ENCODE measurements around the gene MCM7. TPM values are rescaled to one million over a fixed set of nuclear protein-coding genes. Genes with fewer than 3 reads are reported as not detected.

MCM7 gene
- total RNA-seq, 1 donor from 2014 or later, result 212 TPM

DNA sequence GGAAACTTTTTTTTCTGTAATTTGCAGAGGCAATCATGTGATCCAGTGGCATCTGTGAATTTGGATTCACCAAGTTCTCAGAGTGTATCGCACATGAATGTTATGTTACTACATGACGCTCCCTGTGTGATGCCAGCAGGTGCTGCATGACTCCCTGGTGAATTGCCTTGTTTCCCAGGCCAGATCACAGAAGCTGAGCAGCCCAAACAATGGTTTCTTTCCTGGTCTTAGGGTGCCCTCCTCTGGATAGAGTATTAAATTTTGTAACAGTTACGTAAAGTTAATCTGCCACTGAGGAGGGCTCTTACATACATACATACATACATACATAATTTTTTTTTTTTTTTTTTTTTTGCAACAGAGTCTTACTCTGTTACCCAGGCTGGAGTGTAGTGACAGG lies 48.0 kb downstream of the MCM7 start:
- H3K36me3 Mint-ChIP-seq (ENCODE audit: insufficient read depth), result peaks cover 6% of the 10 kb centered on the region
- H3K4me1 Mint-ChIP-seq (ENCODE audit: low read depth), result peaks cover 14% of the 10 kb centered on the region
- H3K4me3 Mint-ChIP-seq (ENCODE audit: low read depth), result no peak overlapping the region
- H3K27ac Mint-ChIP-seq, result no peak overlapping the region
- H3K27me3 Mint-ChIP-seq, result no peaks in the 10 kb centered on the region
- no peaks in the 10 kb centered on the region for H3K9me3 Mint-ChIP-seq (ENCODE audit: low read depth)
- TF ChIP-seq CTCF (IDR thresholded peaks at IDR 0.05; ENCODE audit: unreplicated experiment), result peak; percentile 49
- no peak for DNase-seq (ENCODE audit: low spot score, unreplicated experiment)

DNA sequence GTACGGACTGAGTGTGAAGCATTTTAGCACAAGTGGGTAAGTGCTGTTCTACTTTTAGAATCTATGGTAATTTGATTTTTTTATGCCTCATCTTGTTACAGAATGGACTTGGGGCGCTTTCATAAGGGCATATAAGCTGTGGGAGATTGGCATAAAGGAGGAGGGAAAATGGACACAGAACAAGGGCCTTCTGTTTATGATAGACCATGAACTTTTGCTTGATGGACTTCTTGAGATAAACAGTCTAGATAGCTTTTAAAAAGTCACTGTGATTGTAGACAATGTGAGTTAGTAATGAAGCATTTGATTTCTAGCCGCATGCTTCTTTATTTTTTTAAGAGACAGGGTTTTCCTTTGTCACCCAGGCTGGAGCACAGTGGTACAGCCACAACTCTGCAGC lies 49.6 kb downstream of the MCM7 start:
- no peak for TF ChIP-seq CTCF (IDR thresholded peaks at IDR 0.05; ENCODE audit: unreplicated experiment)

DNA sequence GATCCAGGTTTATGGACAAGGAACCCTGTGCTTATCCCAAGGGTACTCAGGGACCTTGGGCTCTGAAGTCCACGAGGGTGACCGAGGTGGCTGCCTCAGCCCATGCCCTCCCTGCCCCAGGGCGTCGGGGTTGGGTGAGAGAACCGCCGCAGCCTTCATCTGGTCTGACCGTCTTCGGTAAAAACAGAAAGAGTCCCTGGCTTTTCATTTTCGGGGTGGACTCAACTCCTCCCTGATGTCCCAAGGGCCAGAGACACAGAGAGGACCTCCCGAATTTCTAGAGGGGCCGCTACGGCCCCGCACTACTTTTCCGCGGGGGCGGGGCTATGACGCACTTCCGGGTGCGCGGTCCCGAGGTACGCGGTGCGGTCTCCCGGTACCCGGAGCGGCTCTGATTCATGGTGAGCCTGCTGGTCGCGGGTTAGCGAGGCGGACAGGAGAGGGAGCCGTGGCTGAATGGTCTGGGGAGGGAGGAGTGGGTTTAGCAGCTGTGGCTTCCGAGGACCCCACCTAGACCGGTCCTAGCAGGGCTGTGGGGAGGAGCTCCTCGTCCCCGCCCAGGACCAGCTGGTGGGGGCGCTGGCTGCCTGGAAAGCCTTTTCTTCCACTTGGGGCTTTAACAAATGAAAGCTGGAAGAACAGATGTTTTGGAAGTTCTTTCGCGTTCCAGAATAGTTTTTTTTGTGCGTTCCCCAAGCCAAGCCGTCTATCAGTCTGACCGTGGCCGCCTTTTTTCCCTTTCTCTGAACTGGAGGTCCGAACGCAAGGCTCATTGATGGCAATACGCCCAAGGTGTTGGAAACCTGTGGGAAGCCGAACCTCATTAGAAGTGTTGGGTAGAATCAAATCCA lies 51.5 kb downstream of the MCM7 start, which contains the start of gene ZSCAN21:
Gene ZSCAN21, plus strand, starts transcription at position 334 of the 851 bp plus-strand sequence. CDS start 7,233 bp downstream, outside the sequence.
- DNase-seq (ENCODE audit: low spot score, unreplicated experiment), result peak; percentile 71
- Mint-ChIP-seq H3K9me3 (ENCODE audit: low read depth) (no peaks in the 10 kb centered on the region), H3K27ac (peak within 1 kb of the TSS; percentile 98), H3K4me3 (ENCODE audit: low read depth) (peak within 1 kb of the TSS; percentile 88), H3K4me1 (ENCODE audit: low read depth) (peaks cover 14% of the 10 kb centered on the region), H3K36me3 (ENCODE audit: insufficient read depth) (no peaks in the 10 kb centered on the region), H3K27me3 (no peaks in the 10 kb centered on the region)
- peak; percentile 31 for TF ChIP-seq CTCF (IDR thresholded peaks at IDR 0.05; ENCODE audit: unreplicated experiment)

More for the DNA sequence above, 49.6 kb downstream of the MCM7 start:
- Mint-ChIP-seq H3K27ac (peak overlapping the region; percentile 65), H3K4me3 (ENCODE audit: low read depth) (peak overlapping the region; percentile 20), H3K27me3 (no peaks in the 10 kb centered on the region), H3K4me1 (ENCODE audit: low read depth) (peaks cover 14% of the 10 kb centered on the region), H3K36me3 (ENCODE audit: insufficient read depth) (no peaks in the 10 kb centered on the region), H3K9me3 (ENCODE audit: low read depth) (no peaks in the 10 kb centered on the region)
- DNase-seq (ENCODE audit: low spot score, unreplicated experiment), result no peak

DNA sequence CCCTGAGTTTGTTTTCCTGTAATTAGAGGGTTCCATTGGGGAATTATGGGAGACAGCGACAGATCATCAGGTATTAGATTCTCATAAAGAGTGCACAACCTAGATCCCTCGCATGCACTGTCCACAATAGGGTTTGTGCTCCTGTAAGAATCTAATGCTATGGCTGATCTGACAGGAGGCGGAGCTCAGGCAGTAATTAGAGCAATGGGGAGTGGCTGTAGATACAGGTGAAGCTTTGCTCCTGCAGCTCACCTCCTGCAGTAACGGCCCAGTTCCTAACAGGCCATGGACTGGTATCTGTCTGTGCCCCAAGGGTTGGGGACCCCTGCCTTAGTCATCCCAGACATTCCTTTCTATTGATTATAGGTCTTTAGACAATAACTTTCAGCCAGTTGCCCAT lies 52.5 kb downstream of the MCM7 start:
- H3K36me3 Mint-ChIP-seq (ENCODE audit: insufficient read depth), result no peaks in the 10 kb centered on the region
- H3K27me3 Mint-ChIP-seq, result no peaks in the 10 kb centered on the region
- H3K9me3 Mint-ChIP-seq (ENCODE audit: low read depth), result no peaks in the 10 kb centered on the region
- peak overlapping the region; percentile 27 for H3K27ac Mint-ChIP-seq
- H3K4me3 Mint-ChIP-seq (ENCODE audit: low read depth), result peak overlapping the region; percentile 66
- peaks cover 13% of the 10 kb centered on the region for H3K4me1 Mint-ChIP-seq (ENCODE audit: low read depth)
- DNase-seq (ENCODE audit: low spot score, unreplicated experiment), result no peak
- TF ChIP-seq CTCF (IDR thresholded peaks at IDR 0.05; ENCODE audit: unreplicated experiment), result no peak

GRCh38 chr7:100044718-100045117 lies 56.5 kb downstream of the MCM7 start:
- H3K4me1 Mint-ChIP-seq (ENCODE audit: low read depth), result peaks cover 6% of the 10 kb centered on the region
- peaks cover 5% of the 10 kb centered on the region for H3K36me3 Mint-ChIP-seq (ENCODE audit: insufficient read depth)
- peak overlapping the region; percentile 80 for H3K27ac Mint-ChIP-seq
- no peak for TF ChIP-seq CTCF (IDR thresholded peaks at IDR 0.05; ENCODE audit: unreplicated experiment)
- H3K9me3 Mint-ChIP-seq (ENCODE audit: low read depth), result no peaks in the 10 kb centered on the region
- H3K27me3 Mint-ChIP-seq, result no peaks in the 10 kb centered on the region
- H3K4me3 Mint-ChIP-seq (ENCODE audit: low read depth), result no peak overlapping the region
- no peak for DNase-seq (ENCODE audit: low spot score, unreplicated experiment)

Small RNAs within 50 kb of the gene (microRNA-seq; reads per million reads assigned to microRNA genes)
- gene MIR106B (ENCODE audit: borderline number of aligned reads, unreplicated experiment) (11,208 reads per million, percentile 94 among the genes with 10 or more reads in this experiment), gene MIR25 (ENCODE audit: borderline number of aligned reads, unreplicated experiment) (2,027 reads per million, percentile 84 among the genes with 10 or more reads in this experiment), gene MIR93 (ENCODE audit: borderline number of aligned reads, unreplicated experiment) (18,281 reads per million, percentile 97 among the genes with 10 or more reads in this experiment)

Other genes starting within 250 kb of the MCM7 start
- not detected in 2 replicates for gene OR2AE1, start 224.4 kb downstream of the MCM7 start, total RNA-seq
- 14.2 and 15.6 TPM in 2 replicates for gene TRIM4, start 181.9 kb downstream of the MCM7 start, total RNA-seq
- 0.27 and 0.43 TPM in 2 replicates for gene GJC3, start 171.8 kb downstream of the MCM7 start, total RNA-seq
- gene AZGP1, start 125.4 kb downstream of the MCM7 start, total RNA-seq, result not detected in 2 replicates
- gene ZKSCAN1, start 85.8 kb downstream of the MCM7 start, total RNA-seq, result 196 and 209 TPM in 2 replicates
- gene ZSCAN21, start 51.6 kb downstream of the MCM7 start, total RNA-seq, result 20.7 and 22.8 TPM in 2 replicates
- 91.8 and 95.1 TPM in 2 replicates for gene ZNF3, start 19.7 kb downstream of the MCM7 start, total RNA-seq
- gene COPS6, start 12.4 kb downstream of the MCM7 start, total RNA-seq, result 110 and 113 TPM in 2 replicates
- gene AP4M1, start 246 bp upstream of the MCM7 start, total RNA-seq, result 34.0 and 36.0 TPM in 2 replicates
- gene TAF6, start 18.0 kb upstream of the MCM7 start, total RNA-seq, result 79.6 and 91.2 TPM in 2 replicates
- gene CNPY4, start 18.2 kb upstream of the MCM7 start, total RNA-seq, result 22.5 and 25.5 TPM in 2 replicates
- 1.6 and 2.2 TPM in 2 replicates for gene MBLAC1, start 25.6 kb upstream of the MCM7 start, total RNA-seq
- 106 and 116 TPM in 2 replicates for gene LAMTOR4, start 47.5 kb upstream of the MCM7 start, total RNA-seq
- gene TRAPPC14, start 57.3 kb upstream of the MCM7 start, total RNA-seq, result 29.6 and 30.7 TPM in 2 replicates
- 4.9 and 5.1 TPM in 2 replicates for gene GAL3ST4, start 67.2 kb upstream of the MCM7 start, total RNA-seq
- 64.0 and 65.2 TPM in 2 replicates for gene GPC2, start 76.0 kb upstream of the MCM7 start, total RNA-seq
- gene STAG3, start 76.5 kb upstream of the MCM7 start, total RNA-seq, result 2.4 and 2.5 TPM in 2 replicates
- gene PVRIG, start 118.6 kb upstream of the MCM7 start, total RNA-seq, result not detected in 2 replicates
- not detected in 2 replicates for gene SPDYE3, start 206.3 kb upstream of the MCM7 start, total RNA-seq

All from progenitor cell of endocrine pancreas (in vitro differentiated cells).